ENCODE data around the gene GRAMD2A. TPM values are rescaled to one million over a fixed set of nuclear protein-coding genes. Genes with fewer than 3 reads are reported as not detected.

GRAMD2A gene
- total RNA-seq, 1 experiment from 2014 or later, result 1.3 TPM

DNA sequence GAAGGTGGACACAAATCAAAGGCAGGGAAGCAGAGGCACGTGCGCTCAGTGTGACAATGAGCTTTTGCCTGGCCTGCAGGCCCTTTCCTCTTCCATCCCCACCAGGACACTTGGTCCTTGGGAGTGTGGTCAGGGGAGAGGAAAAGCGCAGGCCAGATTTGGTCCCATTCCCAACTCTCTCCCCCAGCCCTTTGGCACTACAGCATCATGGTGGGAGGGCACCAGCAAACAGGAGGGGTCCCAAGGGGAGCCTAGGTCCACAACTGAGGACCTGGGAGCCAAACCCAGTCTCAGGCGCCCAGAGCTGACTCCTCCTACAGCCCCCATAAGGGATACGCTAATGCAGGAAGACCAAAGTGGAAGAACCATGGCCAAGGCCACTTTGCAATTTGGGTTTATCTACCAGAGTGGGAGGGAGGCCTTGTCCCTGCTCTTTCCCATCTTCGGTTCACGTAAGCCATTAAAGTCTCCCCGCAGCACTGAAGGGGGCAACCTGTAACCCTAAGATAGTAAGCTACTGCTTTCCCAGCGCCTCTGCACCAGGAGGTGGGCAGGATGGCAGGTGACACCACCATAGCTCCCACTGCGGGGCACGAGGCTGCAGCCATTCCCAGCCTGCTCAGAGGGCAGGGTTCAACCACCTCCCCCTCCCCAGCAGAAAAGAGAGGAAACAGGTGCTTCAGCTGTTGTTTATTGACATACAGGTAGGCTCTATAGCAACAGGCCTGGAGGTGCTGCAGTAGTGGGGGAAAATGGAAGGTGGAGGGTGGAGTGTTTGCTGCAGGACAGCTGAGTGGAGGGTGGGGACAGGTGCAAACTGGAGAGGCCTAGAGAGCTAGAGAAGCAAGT, 993 bp upstream of the GRAMD2A start:
- Mint-ChIP-seq H3K4me1 (peaks cover 17 to 19% of the 10 kb centered on the region in 2 experiments), H3K9me3 (no peaks in the 10 kb centered on the region), H3K4me3 (peak overlapping the region; percentile 54 to 82; a peak in 4 of 5 replicates), H3K36me3 (ENCODE audit: insufficient read depth in 1 of 3, low read depth in 3 of 3) (peaks cover 37 to 56% (median 48%) of the 10 kb centered on the region in 3 experiments), H3K27me3 (ENCODE audit: low read depth) (peaks cover 27% of the 10 kb centered on the region), H3K27ac (no peak overlapping the region; a peak in 1 of 7 replicates)
- Histone ChIP-seq H2BK120ac (ENCODE audit: low read depth, low read length, poor library complexity, severe bottlenecking) (no peak overlapping the region), H3K27ac (ENCODE audit: insufficient read length, low read depth, low read length) (no peak overlapping the region), H3T11ph (ENCODE audit: low read length) (no peak overlapping the region), H3K4ac (ENCODE audit: low read depth, low read length) (no peak overlapping the region), H2BK15ac (ENCODE audit: low read depth, low read length) (no peak overlapping the region), H4K20me1 (ENCODE audit: control insufficient read depth, insufficient read depth, insufficient read length) (no peaks in the 10 kb centered on the region), H3K9me3 (ENCODE audit: control insufficient read depth, low read depth, low read length) (no peaks in the 10 kb centered on the region), H3K9ac (ENCODE audit: extremely low read depth, insufficient read length, low read length) (no peak overlapping the region), H4K5ac (ENCODE audit: insufficient read length, low read depth, low read length) (no peak overlapping the region), H3K56ac (ENCODE audit: insufficient read length, low read depth, low read length) (no peak overlapping the region), H3K4me2 (ENCODE audit: insufficient read depth, insufficient read length, low read length) (peak overlapping the region; percentile 50), H3K18ac (ENCODE audit: insufficient read length, low read depth, low read length) (no peak overlapping the region), H4K91ac (ENCODE audit: insufficient read length, low read depth, low read length) (no peak overlapping the region), H3K14ac (ENCODE audit: insufficient read depth, low read length) (no peak overlapping the region), H2BK5ac (ENCODE audit: insufficient read length, low read length) (no peak overlapping the region), H3K23ac (ENCODE audit: insufficient read length, low read depth, low read length) (no peak overlapping the region), H2BK12ac (ENCODE audit: insufficient read length, low read depth, low read length) (no peak overlapping the region), H3K4me1 (ENCODE audit: insufficient read depth, low read length) (no peaks in the 10 kb centered on the region; the same call in 1 of the 2 replicates), H4K8ac (replicated peaks; ENCODE audit: insufficient read length, low read depth, low read length) (no peak overlapping the region), H2BK20ac (ENCODE audit: low read depth, low read length, poor library complexity, severe bottlenecking) (no peak overlapping the region), H2AFZ (ENCODE audit: low read length) (no peak overlapping the region), H3K23me2 (ENCODE audit: insufficient read length, low read depth, low read length, poor library complexity, severe bottlenecking) (peaks cover 11% of the 10 kb centered on the region), H3K79me2 (ENCODE audit: insufficient read depth, low read length) (no peaks in the 10 kb centered on the region), H3K27me3 (ENCODE audit: insufficient read depth, low read length) (peaks cover 7% of the 10 kb centered on the region; the same call in 1 of the 2 replicates), H2AK5ac (ENCODE audit: insufficient read length, low read length) (no peak overlapping the region), H3K79me1 (ENCODE audit: insufficient read depth, low read depth, low read length, poor library complexity, severe bottlenecking) (no peaks in the 10 kb centered on the region)
- TF ChIP-seq, protein P1, sequence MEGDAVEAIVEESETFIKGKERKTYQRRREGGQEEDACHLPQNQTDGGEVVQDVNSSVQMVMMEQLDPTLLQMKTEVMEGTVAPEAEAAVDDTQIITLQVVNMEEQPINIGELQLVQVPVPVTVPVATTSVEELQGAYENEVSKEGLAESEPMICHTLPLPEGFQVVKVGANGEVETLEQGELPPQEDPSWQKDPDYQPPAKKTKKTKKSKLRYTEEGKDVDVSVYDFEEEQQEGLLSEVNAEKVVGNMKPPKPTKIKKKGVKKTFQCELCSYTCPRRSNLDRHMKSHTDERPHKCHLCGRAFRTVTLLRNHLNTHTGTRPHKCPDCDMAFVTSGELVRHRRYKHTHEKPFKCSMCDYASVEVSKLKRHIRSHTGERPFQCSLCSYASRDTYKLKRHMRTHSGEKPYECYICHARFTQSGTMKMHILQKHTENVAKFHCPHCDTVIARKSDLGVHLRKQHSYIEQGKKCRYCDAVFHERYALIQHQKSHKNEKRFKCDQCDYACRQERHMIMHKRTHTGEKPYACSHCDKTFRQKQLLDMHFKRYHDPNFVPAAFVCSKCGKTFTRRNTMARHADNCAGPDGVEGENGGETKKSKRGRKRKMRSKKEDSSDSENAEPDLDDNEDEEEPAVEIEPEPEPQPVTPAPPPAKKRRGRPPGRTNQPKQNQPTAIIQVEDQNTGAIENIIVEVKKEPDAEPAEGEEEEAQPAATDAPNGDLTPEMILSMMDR (conservative IDR thresholded peaks at IDR 0.05), result no peak
- WGBS (ENCODE audit: extremely low coverage, insufficient read length, low lambda C conversion rate), result no CpG with 5 or more reads among the region's 11 CpGs
- no peak for DNase-seq
